Measurements from ENCODE around the gene DNMT3B.

Gene DNMT3B

DNA sequence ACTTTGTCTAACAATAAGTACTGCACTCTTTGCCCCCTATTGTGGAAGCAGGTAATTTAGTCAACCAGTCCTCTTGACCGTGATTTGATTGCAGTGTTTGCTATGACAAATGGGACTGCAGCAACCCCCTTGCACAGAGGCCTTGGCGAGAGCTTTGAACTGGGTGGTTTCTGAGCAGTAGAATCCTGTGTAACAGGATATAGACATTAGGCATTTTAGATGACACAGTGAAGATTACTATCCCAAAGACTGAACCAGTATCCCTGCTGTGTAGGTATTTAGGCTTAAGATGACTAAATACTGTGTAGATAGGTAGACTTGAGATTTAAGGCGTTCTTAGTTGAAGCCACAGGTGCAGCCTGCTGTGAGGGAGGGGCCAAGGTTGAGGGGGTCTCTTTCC is 9.9 kb downstream of the DNMT3B start:
- Histone ChIP-seq H3K9ac (ENCODE audit: low read length) (no peak overlapping the region), H3K27me3 (ENCODE audit: control insufficient read depth in 1 of 2, insufficient read depth in 1 of 2, low read length in 2 of 2) (no peaks in the 10 kb centered on the region), H3K4me1 (ENCODE audit: control insufficient read depth, insufficient read depth, low read depth, low read length) (peaks cover 11% of the 10 kb centered on the region), H3K27ac (ENCODE audit: low read length, poor library complexity, severe bottlenecking) (no peak overlapping the region), H2BK15ac (ENCODE audit: low read depth, poor library complexity, severe bottlenecking) (no peak overlapping the region), H4K91ac (ENCODE audit: low read length) (no peak overlapping the region), H3K14ac (ENCODE audit: low read length in 2 of 2) (no peak overlapping the region), H3K23ac (ENCODE audit: low read length in 2 of 2) (no peak overlapping the region), H2BK12ac (ENCODE audit: low read length in 2 of 2) (no peak overlapping the region), H3K4me3 (ENCODE audit: insufficient read depth in 1 of 2, low read depth in 1 of 2, low read length in 2 of 2) (no peak overlapping the region), H2AFZ (ENCODE audit: low read depth, low read length) (no peak overlapping the region), H3K4me2 (ENCODE audit: low read length, poor library complexity, severe bottlenecking) (no peak overlapping the region), H3K79me1 (replicated peaks; ENCODE audit: low read length, poor library complexity, severe bottlenecking) (peaks cover 19% of the 10 kb centered on the region), H4K8ac (ENCODE audit: low read length) (no peak overlapping the region), H3K4ac (ENCODE audit: low read depth in 1 of 2, low read length in 2 of 2) (no peak overlapping the region), H3K36me3 (ENCODE audit: control insufficient read depth in 1 of 2, insufficient read depth in 2 of 2, low read depth in 1 of 2, low read length in 2 of 2) (no peaks in the 10 kb centered on the region), H2BK120ac (ENCODE audit: low read depth, low read length) (no peak overlapping the region), H3K18ac (ENCODE audit: low read depth in 1 of 2, low read length in 2 of 2) (no peak overlapping the region), H2BK5ac (ENCODE audit: low read depth, low read length, poor library complexity, severe bottlenecking) (no peak overlapping the region), H3K9me3 (ENCODE audit: control insufficient read depth, low read length) (no peaks in the 10 kb centered on the region), H2AK5ac (ENCODE audit: low read length, severe bottlenecking) (no peak overlapping the region)
- no peak for DNase-seq
- WGBS: 92% methylated on average over 3 of the region's 3 CpGs

DNA sequence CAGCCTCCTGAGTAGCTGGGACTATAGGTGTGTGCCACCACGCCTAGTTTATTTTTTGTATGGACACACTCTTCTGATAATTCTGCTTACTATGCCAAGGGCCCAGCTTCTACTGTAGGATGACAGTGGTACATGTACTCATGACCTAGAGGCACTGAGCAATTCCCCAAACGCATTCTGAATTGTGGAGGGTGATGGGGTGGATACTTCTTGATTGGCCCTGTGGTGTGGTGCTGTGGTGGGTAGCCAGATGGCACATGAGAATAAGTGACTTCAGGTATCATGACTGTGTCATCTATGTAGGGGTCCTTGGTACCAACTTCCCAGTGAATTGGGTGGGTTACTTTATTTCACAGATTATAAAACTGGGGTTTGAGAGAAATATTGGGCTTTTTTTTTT is 11.0 kb downstream of the DNMT3B start:
- Histone ChIP-seq H3K4ac (ENCODE audit: low read depth in 1 of 2, low read length in 2 of 2) (no peak overlapping the region), H2BK120ac (ENCODE audit: low read depth, low read length) (no peak overlapping the region), H3K36me3 (ENCODE audit: control insufficient read depth in 1 of 2, insufficient read depth in 2 of 2, low read depth in 1 of 2, low read length in 2 of 2) (no peaks in the 10 kb centered on the region), H3K4me3 (ENCODE audit: insufficient read depth in 1 of 2, low read depth in 1 of 2, low read length in 2 of 2) (no peak overlapping the region), H2AK5ac (ENCODE audit: low read length, severe bottlenecking) (no peak overlapping the region), H3K18ac (ENCODE audit: low read depth in 1 of 2, low read length in 2 of 2) (no peak overlapping the region), H4K91ac (ENCODE audit: low read length) (no peak overlapping the region), H2AFZ (ENCODE audit: low read depth, low read length) (no peak overlapping the region), H3K4me2 (ENCODE audit: low read length, poor library complexity, severe bottlenecking) (no peak overlapping the region), H2BK15ac (ENCODE audit: low read depth, poor library complexity, severe bottlenecking) (no peak overlapping the region), H3K23ac (ENCODE audit: low read length in 2 of 2) (no peak overlapping the region), H3K9ac (ENCODE audit: low read length) (no peak overlapping the region), H2BK5ac (ENCODE audit: low read depth, low read length, poor library complexity, severe bottlenecking) (no peak overlapping the region), H3K27me3 (ENCODE audit: control insufficient read depth in 1 of 2, insufficient read depth in 1 of 2, low read length in 2 of 2) (no peaks in the 10 kb centered on the region), H3K79me1 (replicated peaks; ENCODE audit: low read length, poor library complexity, severe bottlenecking) (peaks cover 20% of the 10 kb centered on the region), H4K8ac (ENCODE audit: low read length) (no peak overlapping the region), H3K4me1 (ENCODE audit: control insufficient read depth, insufficient read depth, low read depth, low read length) (peaks cover 16% of the 10 kb centered on the region), H2BK12ac (ENCODE audit: low read length in 2 of 2) (no peak overlapping the region), H3K14ac (ENCODE audit: low read length in 2 of 2) (no peak overlapping the region), H3K9me3 (ENCODE audit: control insufficient read depth, low read length) (no peaks in the 10 kb centered on the region), H3K27ac (ENCODE audit: low read length, poor library complexity, severe bottlenecking) (no peak overlapping the region)
- 98% methylated on average over 2 of the region's 2 CpGs for WGBS
- DNase-seq: no peak

DNA sequence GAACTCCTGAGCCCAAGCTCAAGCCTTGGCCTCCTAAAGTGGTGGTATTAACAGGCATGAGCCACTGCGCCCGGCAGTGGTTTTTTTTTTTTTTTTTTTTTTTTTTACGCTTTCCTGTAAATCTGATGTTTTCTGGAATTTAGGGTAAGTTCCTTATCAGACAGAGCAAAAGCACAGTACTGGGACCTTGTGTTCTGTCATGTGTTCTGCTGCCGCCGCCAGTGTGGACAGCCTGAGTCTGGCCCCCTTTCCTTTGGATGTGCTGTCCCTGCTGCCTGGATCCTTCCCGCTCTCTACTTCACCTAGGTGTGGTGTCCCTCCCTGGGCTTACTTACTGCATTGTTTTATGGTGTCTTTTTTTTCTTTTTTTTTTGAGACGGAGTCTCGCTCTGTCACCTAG is 11.7 kb downstream of the DNMT3B start:
- DNase-seq: no peak
- Histone ChIP-seq H3K4me3 (ENCODE audit: insufficient read depth in 1 of 2, low read depth in 1 of 2, low read length in 2 of 2) (no peak overlapping the region), H2BK12ac (ENCODE audit: low read length in 2 of 2) (no peak overlapping the region), H3K27me3 (ENCODE audit: control insufficient read depth in 1 of 2, insufficient read depth in 1 of 2, low read length in 2 of 2) (no peaks in the 10 kb centered on the region), H3K14ac (ENCODE audit: low read length in 2 of 2) (no peak overlapping the region), H3K4me2 (ENCODE audit: low read length, poor library complexity, severe bottlenecking) (no peak overlapping the region), H2BK15ac (ENCODE audit: low read depth, poor library complexity, severe bottlenecking) (no peak overlapping the region), H3K23ac (ENCODE audit: low read length in 2 of 2) (no peak overlapping the region), H2AK5ac (ENCODE audit: low read length, severe bottlenecking) (no peak overlapping the region), H3K9me3 (ENCODE audit: control insufficient read depth, low read length) (no peaks in the 10 kb centered on the region), H3K18ac (ENCODE audit: low read depth in 1 of 2, low read length in 2 of 2) (no peak overlapping the region), H3K9ac (ENCODE audit: low read length) (no peak overlapping the region), H3K36me3 (ENCODE audit: control insufficient read depth in 1 of 2, insufficient read depth in 2 of 2, low read depth in 1 of 2, low read length in 2 of 2) (no peaks in the 10 kb centered on the region), H2BK120ac (ENCODE audit: low read depth, low read length) (no peak overlapping the region), H3K4me1 (ENCODE audit: control insufficient read depth, insufficient read depth, low read depth, low read length) (peaks cover 19% of the 10 kb centered on the region), H3K79me1 (replicated peaks; ENCODE audit: low read length, poor library complexity, severe bottlenecking) (peaks cover 22% of the 10 kb centered on the region), H4K8ac (ENCODE audit: low read length) (no peak overlapping the region), H3K27ac (ENCODE audit: low read length, poor library complexity, severe bottlenecking) (no peak overlapping the region), H2BK5ac (ENCODE audit: low read depth, low read length, poor library complexity, severe bottlenecking) (no peak overlapping the region), H4K91ac (ENCODE audit: low read length) (no peak overlapping the region), H3K4ac (ENCODE audit: low read depth in 1 of 2, low read length in 2 of 2) (no peak overlapping the region), H2AFZ (ENCODE audit: low read depth, low read length) (no peak overlapping the region)
- WGBS: 100% methylated on average over 6 of the region's 8 CpGs

DNA sequence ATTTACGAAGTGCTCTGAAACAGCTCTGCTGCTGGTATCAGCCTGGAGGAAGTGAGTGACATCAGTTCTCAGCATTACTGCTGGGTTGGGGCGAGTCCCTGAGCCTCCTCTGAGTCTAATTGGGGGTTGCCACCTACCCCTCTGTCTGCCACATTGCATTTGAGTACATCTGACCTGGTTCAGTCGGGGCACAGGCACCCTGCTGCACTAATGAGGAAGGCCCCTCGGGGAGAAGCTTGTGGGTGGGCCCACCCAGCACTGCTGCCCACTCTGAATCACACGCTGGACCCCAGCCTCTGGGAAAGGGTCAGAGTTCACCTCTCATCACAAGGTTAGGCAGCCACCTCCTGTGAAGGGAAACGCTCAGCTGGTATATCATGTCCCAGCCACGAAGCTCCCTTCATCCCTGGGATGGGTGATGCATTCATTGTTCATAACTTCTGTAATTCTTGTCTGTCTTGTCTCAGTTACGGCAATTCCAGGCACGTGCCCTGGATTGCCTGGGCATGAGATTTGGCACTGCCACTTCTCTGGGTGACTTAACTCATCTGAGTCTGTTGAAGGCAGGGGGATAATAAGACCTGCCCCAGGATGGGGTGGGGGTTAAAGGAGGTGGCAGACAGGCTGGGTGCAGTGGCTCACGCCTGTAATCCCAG is 13.3 kb downstream of the DNMT3B start:
- no peak for DNase-seq
- no peak overlapping the region for H3K23ac ChIP-seq (ENCODE audit: low read length in 2 of 2)
- peaks cover 19% of the 10 kb centered on the region for H3K4me1 ChIP-seq (ENCODE audit: control insufficient read depth, insufficient read depth, low read depth, low read length)
- H2BK5ac ChIP-seq (ENCODE audit: low read depth, low read length, poor library complexity, severe bottlenecking): no peak overlapping the region
- H3K9ac ChIP-seq (ENCODE audit: low read length): no peak overlapping the region
- no peaks in the 10 kb centered on the region for H3K27me3 ChIP-seq (ENCODE audit: control insufficient read depth in 1 of 2, insufficient read depth in 1 of 2, low read length in 2 of 2)
- H2AFZ ChIP-seq (ENCODE audit: low read depth, low read length): no peak overlapping the region
- H3K9me3 ChIP-seq (ENCODE audit: control insufficient read depth, low read length): no peaks in the 10 kb centered on the region
- H3K27ac ChIP-seq (ENCODE audit: low read length, poor library complexity, severe bottlenecking): no peak overlapping the region
- H3K4me2 ChIP-seq (ENCODE audit: low read length, poor library complexity, severe bottlenecking): no peak overlapping the region
- peaks cover 23% of the 10 kb centered on the region for H3K79me1 ChIP-seq (replicated peaks; ENCODE audit: low read length, poor library complexity, severe bottlenecking)
- H3K4me3 ChIP-seq (ENCODE audit: insufficient read depth in 1 of 2, low read depth in 1 of 2, low read length in 2 of 2): no peak overlapping the region
- no peak overlapping the region for H2BK12ac ChIP-seq (ENCODE audit: low read length in 2 of 2)
- WGBS: 91% methylated on average over 10 of the region's 10 CpGs
- no peak overlapping the region for H3K18ac ChIP-seq (ENCODE audit: low read depth in 1 of 2, low read length in 2 of 2)
- no peak overlapping the region for H3K14ac ChIP-seq (ENCODE audit: low read length in 2 of 2)
- no peak overlapping the region for H2BK15ac ChIP-seq (ENCODE audit: low read depth, poor library complexity, severe bottlenecking)
- H3K4ac ChIP-seq (ENCODE audit: low read depth in 1 of 2, low read length in 2 of 2): peak overlapping the region in 1 of 2 experiments; percentile 52
- H2AK5ac ChIP-seq (ENCODE audit: low read length, severe bottlenecking): peak overlapping the region; percentile 56
- no peak overlapping the region for H4K8ac ChIP-seq (ENCODE audit: low read length)
- H2BK120ac ChIP-seq (ENCODE audit: low read depth, low read length): no peak overlapping the region
- H4K91ac ChIP-seq (ENCODE audit: low read length): no peak overlapping the region
- H3K36me3 ChIP-seq (ENCODE audit: control insufficient read depth in 1 of 2, insufficient read depth in 2 of 2, low read depth in 1 of 2, low read length in 2 of 2): peaks cover 0 to 2% of the 10 kb centered on the region in 2 experiments

Data from mesenchymal stem cell (in vitro differentiated cells and primary cell).